ENCODE data around the gene RBM8A.
"Not testable (repeated sequence)": the region's sequence is repeated elsewhere in the genome, so short reads cannot be mapped to it uniquely, and the experiment has no call there.

RBM8A gene

DNA sequence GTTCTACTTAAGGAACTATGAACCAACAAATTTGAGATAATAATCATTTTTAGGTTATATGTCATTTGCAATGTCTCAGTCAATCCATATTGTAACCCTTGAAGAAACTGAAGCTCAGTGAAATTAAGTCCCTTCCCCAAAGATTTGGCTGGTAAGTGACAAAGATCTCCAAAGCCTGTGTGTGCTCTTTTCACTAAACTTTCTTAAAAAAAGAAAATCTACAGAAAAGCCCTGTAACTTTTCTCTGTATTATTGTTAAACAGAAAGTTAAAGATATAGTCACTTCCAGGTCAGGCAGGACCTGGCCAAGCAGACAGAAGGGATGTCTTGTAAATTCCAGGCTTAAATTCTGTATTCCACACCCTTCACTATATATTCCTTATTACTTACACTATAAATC, 29.1 kb upstream of the RBM8A start:
- DNase-seq, result no peak

DNA sequence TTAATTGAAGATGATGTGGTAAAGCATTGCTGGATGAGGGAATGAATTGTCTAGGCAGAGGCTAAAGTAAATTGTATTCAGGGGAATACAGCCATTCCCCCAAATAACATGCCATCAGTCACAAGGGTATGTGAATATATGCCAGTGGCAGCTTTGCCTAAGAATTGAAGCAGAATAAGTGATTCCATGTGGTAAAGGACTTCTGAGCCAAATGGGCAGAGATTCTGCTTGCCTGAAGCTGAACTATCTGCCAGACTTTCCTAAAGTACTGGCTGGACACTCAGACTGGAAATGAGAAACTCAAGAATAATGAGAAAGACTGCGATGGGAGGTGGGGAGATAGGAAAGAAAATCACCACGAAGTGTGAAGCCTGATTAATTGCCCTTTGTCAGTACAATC, 28.2 kb upstream of the RBM8A start:
- no peak for DNase-seq

DNA sequence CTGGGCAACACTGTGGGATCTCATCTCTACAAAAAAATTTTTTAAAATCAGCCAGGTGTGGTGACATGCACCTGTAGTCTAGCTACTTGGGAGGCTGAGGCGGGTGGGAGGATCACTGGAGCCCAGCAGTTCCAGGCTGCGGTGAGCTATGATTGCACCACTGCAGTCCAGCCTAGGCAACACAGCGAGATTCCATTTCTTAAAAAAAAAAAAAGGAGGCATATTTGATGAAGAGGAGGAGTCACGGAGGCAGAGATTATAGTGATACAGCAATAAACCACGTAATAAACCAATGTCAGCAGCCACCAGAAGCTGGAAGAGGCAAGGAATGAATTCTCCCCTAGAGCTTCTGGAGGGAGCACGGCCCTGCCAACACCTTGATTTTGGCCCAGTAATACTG, 26.6 kb upstream of the RBM8A start:
- DNase-seq, result no peak

DNA sequence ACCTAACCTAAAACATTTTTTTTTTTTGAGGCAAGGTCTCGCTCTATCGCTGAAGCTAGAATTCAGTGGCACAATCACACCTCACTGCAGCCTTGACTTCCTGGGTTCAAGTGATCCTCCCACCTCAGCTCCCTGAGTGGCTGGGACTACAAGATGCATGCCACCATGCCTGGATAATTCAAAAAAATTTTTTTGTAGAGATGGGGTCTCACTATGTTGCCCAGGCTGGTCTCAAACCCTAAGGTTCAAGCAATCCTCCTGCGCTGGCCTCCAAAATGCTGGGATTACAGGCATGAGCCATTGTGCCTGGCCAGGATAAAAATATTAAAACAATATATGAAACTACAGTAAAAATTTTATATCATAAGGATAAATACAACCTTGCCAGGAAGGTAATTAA, 25.6 kb upstream of the RBM8A start:
- no peak for DNase-seq

DNA sequence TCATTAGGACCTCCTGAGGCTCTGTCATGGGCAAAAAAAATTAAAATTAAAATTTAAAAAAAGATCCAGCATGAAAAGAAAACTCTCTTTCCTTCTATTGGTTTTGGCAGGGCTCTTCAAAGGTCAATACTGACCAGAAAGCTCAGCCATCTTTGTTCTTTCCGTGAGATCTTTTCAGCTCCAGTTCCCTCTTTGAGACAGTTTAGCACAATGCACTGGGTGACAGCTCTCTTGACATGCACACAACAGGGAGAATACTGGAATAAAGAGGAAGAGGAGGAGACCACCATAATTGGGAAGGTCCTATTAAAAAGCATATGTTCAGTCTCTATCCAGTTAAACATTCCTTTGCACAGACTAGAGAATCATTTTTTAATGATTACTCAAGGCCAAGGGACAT, 24.2 kb upstream of the RBM8A start:
- DNase-seq, result no peak

DNA sequence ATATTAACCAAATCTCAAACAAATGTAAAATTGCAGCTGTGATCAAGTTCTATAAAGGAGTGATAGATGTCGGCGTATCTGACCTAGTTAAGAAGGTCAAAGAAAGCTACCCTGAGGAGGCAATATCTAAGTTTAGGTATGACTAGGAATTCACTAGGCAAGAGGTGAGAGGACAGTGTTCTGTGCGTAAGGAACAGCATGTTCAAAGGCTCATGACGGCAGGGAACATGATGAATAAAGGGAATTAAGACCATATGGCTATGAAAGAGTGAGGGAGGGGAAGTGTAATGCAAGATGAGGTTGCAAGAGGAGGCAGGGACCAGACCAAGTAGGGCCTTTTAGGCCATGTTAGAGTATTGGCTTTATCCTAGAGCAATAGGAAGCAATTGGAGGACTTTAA, 21.9 kb upstream of the RBM8A start:
- no peak for DNase-seq

DNA sequence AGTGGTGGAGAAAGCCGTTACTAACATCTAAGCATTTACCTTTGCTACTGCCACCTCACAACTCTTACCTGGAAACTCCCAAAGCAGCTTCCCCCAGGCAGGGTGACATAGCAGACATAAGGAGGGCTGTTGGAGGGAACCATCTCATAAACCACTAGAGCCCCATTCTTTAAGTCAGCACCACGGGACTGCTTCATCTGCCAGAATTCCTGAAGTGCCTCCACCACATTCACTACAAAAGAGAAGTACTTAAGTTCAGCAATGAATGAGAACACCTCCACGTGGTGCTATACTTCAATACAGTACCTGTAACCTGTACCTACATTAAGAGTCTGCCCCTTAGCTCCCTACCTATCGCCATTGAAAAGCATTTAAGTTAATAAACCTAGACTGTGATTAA, 20.3 kb upstream of the RBM8A start:
- no peak for DNase-seq

DNA sequence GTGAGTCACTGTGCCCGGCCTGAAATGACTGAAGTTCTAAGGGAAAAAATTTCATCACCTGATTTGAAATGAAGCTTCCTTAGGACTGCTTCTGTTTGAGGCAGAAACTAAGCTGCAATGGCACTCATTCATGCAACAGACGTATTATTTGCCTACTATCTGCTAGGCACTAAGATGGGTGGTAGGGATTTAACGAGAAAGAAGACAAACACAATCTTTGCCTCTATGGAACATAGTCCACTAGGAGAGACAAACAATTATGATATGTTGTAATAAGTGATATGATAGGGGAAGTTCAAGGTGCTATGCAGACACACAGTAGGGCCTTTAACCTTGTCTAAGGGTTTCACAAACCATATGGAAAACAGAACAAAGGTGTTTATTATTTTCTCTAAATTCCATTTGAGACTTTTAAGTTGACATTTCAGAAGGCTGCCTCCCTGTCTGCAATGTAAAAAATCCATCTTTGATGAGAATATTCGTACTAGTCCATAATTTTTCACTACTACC, 19.2 kb upstream of the RBM8A start:
- DNase-seq, result no peak

DNA sequence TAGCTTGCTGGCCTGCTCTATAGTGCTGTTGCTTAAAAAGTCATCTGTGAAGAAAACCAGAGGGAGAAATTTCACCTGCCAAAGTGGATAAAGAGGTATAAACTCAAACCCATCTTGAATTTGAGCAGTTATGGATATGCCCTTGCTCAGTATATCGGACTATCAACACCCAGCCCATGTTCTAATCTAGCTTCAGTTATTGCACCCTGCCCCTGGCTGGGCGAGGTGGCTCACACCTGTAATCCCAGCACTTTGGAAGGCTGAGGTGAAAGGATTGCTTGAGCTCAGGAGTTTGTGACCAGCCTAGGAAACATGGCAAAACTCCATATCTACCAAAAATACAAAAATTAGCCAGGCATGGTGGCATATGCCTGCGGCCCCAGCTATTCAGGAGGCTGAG, 17.2 kb upstream of the RBM8A start:
- no peak for DNase-seq

DNA sequence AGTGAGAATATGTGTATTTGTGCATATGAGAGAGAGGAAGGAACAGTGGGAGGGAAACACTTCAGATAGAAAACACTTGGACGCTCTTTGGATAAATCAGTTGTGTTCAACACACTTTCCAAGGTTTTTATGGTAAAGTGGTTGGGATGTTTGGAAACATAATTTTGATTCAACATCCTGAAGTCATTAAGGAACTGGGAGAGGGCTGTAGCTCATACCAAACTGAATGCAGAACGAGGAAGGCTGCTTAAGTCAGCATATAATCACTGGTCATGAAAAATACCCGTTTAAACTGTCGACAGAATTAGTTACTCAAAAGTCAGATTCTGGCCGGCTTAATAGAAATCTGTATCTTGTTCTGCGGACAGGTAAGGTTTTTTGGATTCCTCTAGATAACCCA, 15.6 kb upstream of the RBM8A start:
- DNase-seq, result no peak

DNA sequence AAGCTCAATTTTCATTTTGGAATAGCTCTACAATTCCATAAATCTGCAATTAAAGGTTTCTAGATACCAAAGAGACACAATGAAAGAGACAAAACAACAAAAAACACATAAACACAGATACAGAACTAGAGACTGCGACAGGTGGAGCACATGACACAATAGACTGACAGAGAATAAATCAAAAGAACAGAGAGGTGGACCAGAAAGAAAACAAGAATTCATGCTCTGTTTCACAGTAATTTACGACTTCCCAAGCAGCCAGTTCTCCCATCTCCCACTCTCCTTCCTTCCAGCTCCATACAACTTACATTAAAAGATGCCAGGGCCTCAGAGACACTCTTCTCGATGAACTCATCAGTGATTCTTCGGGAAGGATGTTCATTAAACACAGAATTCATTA, 15.1 kb upstream of the RBM8A start:
- DNase-seq, result no peak

DNA sequence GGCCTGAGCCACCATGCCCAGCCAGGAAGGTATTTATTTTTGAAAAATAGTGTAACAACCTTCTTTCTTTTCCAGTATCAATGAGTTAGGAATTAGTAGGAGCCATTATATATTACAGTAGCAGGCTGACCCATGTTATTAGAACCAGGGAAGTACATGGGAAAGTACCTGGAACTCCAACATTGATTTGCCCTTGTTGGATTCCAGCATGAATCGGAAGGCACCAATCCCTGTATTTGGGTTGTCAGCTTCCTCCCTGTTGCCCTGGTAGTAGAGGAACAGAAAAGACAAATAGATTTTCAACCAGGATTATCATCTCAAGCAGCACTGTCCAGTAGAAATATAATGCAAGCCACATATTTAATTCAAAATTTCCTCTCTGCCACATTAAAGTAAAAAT, 10.2 kb upstream of the RBM8A start:
- DNase-seq, result no peak

DNA sequence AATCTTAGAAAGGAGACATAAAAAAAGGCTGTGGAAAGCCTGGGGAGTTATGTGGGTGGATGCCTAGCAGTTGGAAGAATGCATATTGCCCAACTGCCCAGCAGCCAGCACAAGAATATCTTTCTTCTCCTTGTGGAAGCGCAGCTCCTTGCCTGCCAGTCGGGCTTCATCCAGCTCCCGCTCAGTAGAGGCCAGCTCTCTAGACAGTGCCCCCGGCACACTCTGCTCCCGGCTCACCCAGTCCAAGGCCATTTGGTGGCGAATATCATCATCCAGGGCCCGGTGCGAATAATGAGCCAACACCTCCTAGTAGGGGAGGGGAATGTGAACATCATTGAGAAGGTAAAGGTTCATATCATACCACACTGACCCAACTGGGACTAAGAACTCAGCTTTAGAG, 9.0 kb upstream of the RBM8A start:
- no peak for DNase-seq

DNA sequence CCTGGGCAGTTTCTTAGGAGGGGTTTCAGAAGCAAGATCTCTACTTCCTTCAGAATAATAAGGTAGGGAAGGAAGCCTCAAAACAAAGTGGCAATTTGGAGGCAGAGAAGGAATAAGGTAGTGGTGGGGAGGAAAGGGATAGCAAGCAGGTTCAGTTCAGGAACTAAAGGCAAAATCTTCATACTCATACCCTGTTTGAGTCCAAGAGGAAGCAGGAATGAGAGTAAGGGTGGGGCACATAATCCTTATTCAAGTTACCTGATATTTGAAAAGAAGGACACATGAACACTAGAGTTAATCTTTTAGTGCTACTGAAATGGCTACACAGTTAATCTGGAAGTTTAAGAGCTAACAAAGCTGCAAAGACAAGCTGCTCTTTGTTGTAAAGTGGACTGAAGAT, 8.4 kb upstream of the RBM8A start:
- no peak for DNase-seq

DNA sequence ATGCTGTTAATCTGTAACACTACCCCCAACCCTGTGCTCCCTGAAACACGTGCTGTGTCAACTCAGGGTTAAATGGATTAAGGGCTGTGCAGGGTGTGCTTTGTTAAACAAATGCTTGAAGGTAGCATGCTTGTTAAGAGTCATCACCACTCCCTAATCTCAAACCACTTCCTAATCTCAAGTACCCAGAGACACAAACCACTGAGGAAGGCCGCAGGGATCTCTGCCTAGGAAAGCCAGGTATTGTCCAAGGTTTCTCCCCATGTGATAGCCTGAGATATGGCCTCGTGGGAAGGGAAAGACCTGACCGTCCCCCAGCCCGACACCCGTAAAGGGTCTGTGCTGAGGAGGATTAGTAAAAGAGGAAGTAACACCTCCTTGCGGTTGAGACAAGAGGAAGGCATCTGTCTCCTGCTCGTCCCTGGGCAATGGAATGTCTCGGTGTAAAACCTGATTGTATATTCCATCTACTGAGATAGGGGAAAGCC, 5.3 kb upstream of the RBM8A start:
- DNase-seq, result not testable (repeated sequence)

DNA sequence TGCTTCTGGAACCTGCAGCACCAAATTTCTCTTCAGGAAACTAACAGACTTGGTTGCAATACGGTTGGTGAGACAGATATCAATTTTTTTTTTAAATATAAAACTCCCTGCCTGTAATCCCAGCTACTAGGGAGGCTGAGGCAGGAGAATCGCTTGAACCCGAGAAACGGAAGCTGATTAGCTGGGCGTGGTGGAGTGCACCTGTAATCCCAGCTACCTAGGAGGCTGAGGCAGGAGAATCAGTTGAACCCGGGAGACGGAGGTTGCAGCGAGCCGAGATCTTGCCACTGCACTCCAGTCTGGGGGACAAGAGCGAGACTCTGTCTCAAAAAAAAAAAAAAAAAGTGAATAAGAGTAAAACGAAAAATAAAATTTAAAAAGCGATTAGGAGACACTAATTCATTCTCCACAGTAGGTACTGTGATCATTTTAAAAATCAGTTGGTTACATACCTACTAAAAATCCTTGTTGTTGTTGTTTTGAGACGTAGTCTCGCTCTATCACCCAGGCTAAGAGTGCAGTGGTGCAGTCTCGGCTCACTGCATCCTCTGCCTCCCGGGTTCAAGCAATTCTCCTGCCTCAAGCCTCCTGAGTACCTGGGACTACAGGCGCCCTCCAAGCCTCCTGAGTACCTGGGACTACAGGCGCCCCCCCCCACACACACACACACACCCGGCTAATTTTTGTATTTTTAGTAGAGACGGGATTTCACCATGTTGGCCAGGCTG, 796 bp upstream of the RBM8A start:
- no peak for DNase-seq

DNA sequence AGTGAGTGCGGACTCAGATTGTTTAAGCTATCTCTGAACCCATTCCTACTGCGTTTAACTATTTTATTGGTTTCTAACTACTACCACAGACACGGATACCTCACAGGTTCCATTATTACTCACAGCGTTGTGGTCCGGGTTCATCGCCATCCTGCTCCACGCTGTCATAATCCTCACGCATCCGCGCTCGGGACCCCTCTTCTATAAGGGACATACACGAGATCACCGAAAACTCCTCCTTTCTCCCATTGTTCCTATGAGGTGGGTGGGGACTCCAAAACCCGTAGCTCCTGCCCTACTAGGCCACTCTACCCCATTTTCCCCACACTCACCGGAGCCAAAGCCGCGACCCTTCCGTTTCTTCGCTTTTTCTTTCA, 610 bp downstream of the RBM8A start:
- DNase-seq, result no peak

DNA sequence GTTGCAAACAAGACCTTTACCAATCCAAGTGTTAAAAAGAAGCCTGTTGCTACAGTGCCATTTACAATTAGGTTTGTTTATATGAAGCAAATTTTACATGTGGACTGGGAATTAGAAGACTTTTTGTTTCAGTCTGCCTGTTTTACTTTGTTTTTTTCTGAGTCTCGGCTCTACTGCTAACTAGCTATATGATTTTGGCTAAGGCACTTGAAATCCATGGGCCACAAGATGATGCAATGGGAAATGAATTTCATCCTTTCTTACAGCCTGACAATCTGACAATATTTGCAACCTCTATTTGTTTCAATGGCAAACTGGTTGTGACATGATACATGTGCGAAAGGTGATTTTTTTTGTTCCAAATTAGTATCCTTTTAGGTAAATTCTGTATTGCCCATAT, 5.0 kb downstream of the RBM8A start:
- no peak for DNase-seq

DNA sequence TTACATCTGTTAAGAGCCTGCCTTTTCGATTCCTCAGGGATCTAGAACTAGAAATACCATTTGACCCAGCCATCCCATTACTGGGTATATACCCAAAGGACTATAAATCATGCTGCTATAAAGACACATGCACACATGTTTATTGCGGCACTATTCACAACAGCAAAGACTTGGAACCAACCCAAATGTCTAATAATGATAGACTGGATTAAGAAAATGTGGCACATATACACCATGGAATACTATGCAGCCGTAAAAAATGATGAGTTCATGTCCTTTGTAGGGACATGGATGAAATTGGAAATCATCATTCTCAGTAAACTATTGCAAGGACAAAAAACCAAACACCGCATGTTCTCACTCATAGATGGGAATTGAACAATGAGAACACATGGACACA, 7.0 kb downstream of the RBM8A start:
- not testable (repeated sequence) for DNase-seq

DNA sequence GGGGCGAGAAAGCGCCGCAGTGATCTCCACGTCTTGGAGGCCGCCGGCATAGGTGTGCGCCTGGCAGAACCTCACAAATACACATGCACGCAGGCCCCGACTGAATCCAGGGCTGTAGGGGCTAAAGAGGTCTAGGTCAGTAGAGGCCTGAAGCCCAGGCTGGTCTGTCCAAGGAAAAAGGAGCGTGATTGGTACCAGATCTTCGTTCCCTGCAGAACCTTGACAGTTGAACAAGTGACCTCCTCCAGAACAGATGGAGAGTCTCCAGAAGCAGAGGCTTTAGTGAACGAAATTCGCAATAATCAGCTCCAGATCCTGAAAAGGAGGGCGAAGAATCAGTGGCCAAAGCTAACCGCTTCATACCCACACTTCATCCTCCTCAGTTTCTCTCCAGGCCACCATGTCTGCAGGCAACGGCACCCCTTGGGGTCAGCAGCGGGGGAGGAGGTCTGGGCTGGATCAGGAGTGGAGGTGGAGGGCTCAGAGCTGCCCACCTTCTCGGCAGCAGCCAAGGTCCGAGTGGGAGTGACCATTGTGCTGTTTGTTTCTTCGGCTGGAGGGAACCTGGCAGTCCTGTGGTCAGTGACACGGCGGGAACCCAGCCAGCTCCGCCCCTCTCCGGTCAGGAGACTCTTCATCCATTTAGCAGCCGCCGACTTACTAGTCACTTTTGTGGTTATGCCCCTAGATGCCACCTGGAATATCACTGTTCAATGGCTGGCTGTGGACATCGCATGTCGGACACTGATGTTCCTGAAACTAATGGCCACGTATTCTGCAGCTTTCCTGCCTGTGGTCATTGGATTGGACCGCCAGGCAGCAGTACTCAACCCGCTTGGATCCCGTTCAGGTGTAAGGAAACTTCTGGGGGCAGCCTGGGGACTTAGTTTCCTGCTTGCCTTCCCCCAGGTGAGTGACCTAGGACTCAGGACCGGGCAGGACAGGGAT, 8.0 kb downstream of the RBM8A start:
- DNase-seq, result peak; percentile 33

DNA sequence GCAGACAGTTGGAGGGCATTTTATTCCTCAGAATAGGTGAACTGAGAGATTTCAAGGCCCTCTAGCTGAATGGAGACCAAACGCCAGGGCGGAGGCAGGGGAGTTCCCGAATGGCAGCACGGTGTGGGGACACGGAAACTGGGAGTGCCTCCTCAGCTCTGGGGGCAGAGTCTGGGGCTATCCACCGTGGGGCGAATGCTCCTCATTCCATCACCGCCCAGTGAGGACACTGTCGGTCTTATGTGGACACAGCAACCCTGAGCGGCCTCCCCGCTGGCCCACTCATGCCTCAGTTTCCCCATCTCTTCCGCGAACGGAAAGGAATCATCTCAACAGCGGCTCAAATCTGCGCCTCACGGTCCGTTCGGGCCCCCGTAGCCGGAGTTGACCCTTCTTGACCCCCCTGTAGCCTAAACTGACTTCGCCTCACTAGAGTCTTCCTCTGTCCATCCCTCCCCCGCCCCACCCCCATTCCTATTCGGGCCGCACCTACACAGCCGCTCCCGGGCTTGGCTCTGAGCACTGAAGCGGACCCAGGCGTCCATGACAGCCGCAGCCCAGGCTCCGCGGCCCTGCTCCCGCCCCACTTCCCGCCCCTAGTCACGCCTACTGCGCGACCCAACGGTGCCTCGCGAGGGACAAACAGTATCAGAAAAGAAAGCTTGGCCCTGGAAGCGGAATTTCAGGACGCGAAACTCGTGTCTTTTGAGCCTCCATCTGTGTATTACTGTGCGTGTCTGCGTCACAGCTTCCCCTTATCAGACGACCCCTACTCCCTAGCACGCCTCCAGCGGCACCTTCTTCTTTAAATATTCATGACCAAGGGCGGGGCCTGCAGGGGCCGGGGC, 8.9 kb downstream of the RBM8A start, which contains the start of gene PEX11B:
Gene PEX11B, minus strand, starts transcription at position 574 of the 848 bp plus-strand sequence. Its CDS starts 29 bp downstream, at position 545.
- DNase-seq, result peak; percentile 73

DNA sequence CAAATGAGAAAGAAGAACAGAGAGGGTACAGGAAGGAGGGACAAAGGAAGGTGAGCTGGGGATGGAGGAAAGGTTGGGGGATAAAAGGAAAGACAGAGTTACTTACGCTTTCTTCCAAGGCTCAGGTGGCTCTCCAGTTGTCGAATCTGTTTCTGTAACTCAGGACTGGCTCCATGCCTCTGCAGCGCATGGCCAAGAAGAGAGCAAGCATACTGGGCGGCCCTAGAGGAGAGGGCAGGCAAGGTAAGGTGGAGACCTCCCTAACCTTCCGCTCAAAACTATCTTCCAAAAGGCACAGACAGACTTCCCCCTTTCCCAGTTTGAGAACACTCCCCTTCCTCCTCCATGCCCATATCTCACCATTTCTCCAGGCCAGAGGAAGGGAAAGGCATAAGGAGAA, 9.7 kb downstream of the RBM8A start:
- DNase-seq, result no peak

DNA sequence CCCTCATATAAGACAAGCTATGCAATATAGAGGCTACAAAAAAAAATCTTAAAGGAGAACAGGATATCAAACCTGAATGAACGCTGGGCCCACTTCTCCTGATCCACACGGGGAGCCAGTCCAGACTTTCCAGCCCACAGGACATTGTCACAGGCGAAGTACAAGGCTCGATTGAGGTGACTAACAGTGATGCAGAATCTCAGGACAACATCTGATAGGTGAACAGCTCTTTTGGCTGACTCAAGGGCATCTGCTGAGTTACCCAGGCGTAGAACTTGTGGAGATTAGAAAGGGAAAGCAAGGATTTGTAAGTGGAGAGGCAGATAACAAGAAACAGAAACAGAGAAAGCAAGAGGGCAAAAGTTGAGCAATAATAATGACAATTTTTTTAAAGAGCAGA, 10.5 kb downstream of the RBM8A start:
- no peak for DNase-seq

All from COR-L47 (cell line).